HG02588 (cell line): ENCODE results near the gene KCP.

ENCODE experiments used
- ATAC-seq: cut with Tn5 transposase; IDR thresholded peaks from one replicate; pipeline ENCODE4 v1.9.1; 2021; ENCODE audit warnings: mild to moderate bottlenecking, moderate library complexity; ENCODE audit not compliant: unreplicated experiment

KCP gene

GRCh38 chr7:128831178-128831993, 79.1 kb downstream of the KCP start:
- ATAC-seq: no peak

- ATAC-seq: no peak
Observed at GRCh38 chr7:128830231-128831177, 80.0 kb downstream of the KCP start, which contains the start of gene FLNC. Gene FLNC, plus strand, starts transcription at chr7:128830406. Its CDS starts 232 bp downstream, at chr7:128830638.

GRCh38 chr7:128829391-128830166, 80.9 kb downstream of the KCP start:
- ATAC-seq: no peak

GRCh38 chr7:128827971-128828711, 82.4 kb downstream of the KCP start:
- no peak for ATAC-seq

GRCh38 chr7:128827248-128827958, 83.1 kb downstream of the KCP start:
- no peak for ATAC-seq

GRCh38 chr7:128826916-128827247, 83.6 kb downstream of the KCP start:
- ATAC-seq: no peak
